UCSD-AML1 (cell line): ENCODE data around the gene OSBPL6.
"Not testable (repeated sequence)": the region's sequence is repeated elsewhere in the genome, so short reads cannot be mapped to it uniquely, and the experiment has no call there.

ENCODE experiments used
- DNase-seq: peaks from one replicate; lab custom pipeline; 2025; ENCODE audit not compliant: unreplicated experiment; lab: John Stamatoyannopoulos, UW

The OSBPL6 gene

GRCh38 chr2:178394859-178395258 is 200.5 kb downstream of the OSBPL6 start:
- no peak for DNase-seq

GRCh38 chr2:178395295-178395694 is 201.0 kb downstream of the OSBPL6 start:
- DNase-seq: no peak

GRCh38 chr2:178395941-178396570 is 201.7 kb downstream of the OSBPL6 start:
- no peak for DNase-seq

GRCh38 chr2:178397002-178397605 is 202.8 kb downstream of the OSBPL6 start:
- DNase-seq: no peak

GRCh38 chr2:178401994-178402437 is 207.7 kb downstream of the OSBPL6 start:
- DNase-seq: no peak

GRCh38 chr2:178403671-178404306 is 209.5 kb downstream of the OSBPL6 start:
- no peak for DNase-seq

- DNase-seq: peak; percentile 42
These were observed 210.1 kb downstream of the OSBPL6 start for GRCh38 chr2:178404368-178404767.

- no peak for DNase-seq
These were observed 214.9 kb downstream of the OSBPL6 start for GRCh38 chr2:178409261-178409660.

- DNase-seq: no peak
These were observed 217.7 kb downstream of the OSBPL6 start for GRCh38 chr2:178412047-178412446.

GRCh38 chr2:178412453-178412852 is 218.1 kb downstream of the OSBPL6 start:
- DNase-seq: not testable (repeated sequence)

- DNase-seq: peak; percentile 85
These were observed 219.4 kb downstream of the OSBPL6 start for GRCh38 chr2:178413472-178414265.

- peak; percentile 88 for DNase-seq
These were observed 220.2 kb downstream of the OSBPL6 start for GRCh38 chr2:178414266-178415247.

GRCh38 chr2:178415979-178416378 is 221.7 kb downstream of the OSBPL6 start:
- no peak for DNase-seq

- DNase-seq: no peak
These were observed 223.6 kb downstream of the OSBPL6 start for GRCh38 chr2:178417916-178418315.

GRCh38 chr2:178418426-178418825 is 224.1 kb downstream of the OSBPL6 start:
- no peak for DNase-seq

GRCh38 chr2:178419123-178419522 is 224.8 kb downstream of the OSBPL6 start:
- no peak for DNase-seq

GRCh38 chr2:178420463-178420999 is 226.2 kb downstream of the OSBPL6 start:
- no peak for DNase-seq

GRCh38 chr2:178422097-178422496 is 227.8 kb downstream of the OSBPL6 start:
- no peak for DNase-seq

- DNase-seq: not testable (repeated sequence)
These were observed 229.4 kb downstream of the OSBPL6 start for GRCh38 chr2:178423746-178424145.

- no peak for DNase-seq
These were observed 231.0 kb downstream of the OSBPL6 start for GRCh38 chr2:178425255-178425827.
